ACC112 (cell line): ENCODE data around the gene ANKRD11.
"Not testable (repeated sequence)": the region's sequence is repeated elsewhere in the genome, so short reads cannot be mapped to it uniquely, and the experiment has no call there.

Experiments used
- H2AFZ ChIP-seq: fragments of 200-600 bp; sonication (generic); one replicate; pipeline ENCODE4 v1.6.0; 2017; ENCODE audit warnings: antibody characterized with exemption, low read length; ENCODE audit not compliant: unreplicated experiment
- H3K27ac ChIP-seq: fragments of 200-600 bp; sonication (generic); 2 replicates; pipeline ENCODE4 v1.5.1; 2014; ENCODE audit warnings: low read depth, mild to moderate bottlenecking, antibody characterized with exemption, low read length, moderate library complexity
- H3K27me3 ChIP-seq: fragments of 200-600 bp; sonication (generic); 2 replicates; pipeline ENCODE4 v1.6.1; 2014; ENCODE audit warnings: mild to moderate bottlenecking, antibody characterized with exemption, low read length, moderate library complexity, mixed read lengths; ENCODE audit not compliant: insufficient read depth
- H3K36me3 ChIP-seq: fragments of 200-600 bp; sonication (generic); 2 replicates; pipeline ENCODE4 v1.6.1; 2016; ENCODE audit warnings: mild to moderate bottlenecking, antibody characterized with exemption, low read length, moderate library complexity, mixed read lengths; ENCODE audit not compliant: insufficient read depth
- H3K4me1 ChIP-seq: fragments of 200-600 bp; sonication (generic); one replicate; pipeline ENCODE4 v1.6.1; 2016; ENCODE audit warnings: low read length, mixed read lengths; ENCODE audit not compliant: insufficient read depth, unreplicated experiment, control insufficient read depth
- H3K4me3 ChIP-seq: fragments of 200-600 bp; sonication (generic); 2 replicates; pipeline ENCODE4 v1.5.1; 2014; ENCODE audit warnings: mild to moderate bottlenecking, low read depth, low read length
- H3K79me2 ChIP-seq: fragments of 200-600 bp; sonication (generic); one replicate; pipeline ENCODE4 v1.6.0; 2016; ENCODE audit warnings: low read length; ENCODE audit not compliant: control insufficient read depth, unreplicated experiment, insufficient read depth

Gene ANKRD11

DNA sequence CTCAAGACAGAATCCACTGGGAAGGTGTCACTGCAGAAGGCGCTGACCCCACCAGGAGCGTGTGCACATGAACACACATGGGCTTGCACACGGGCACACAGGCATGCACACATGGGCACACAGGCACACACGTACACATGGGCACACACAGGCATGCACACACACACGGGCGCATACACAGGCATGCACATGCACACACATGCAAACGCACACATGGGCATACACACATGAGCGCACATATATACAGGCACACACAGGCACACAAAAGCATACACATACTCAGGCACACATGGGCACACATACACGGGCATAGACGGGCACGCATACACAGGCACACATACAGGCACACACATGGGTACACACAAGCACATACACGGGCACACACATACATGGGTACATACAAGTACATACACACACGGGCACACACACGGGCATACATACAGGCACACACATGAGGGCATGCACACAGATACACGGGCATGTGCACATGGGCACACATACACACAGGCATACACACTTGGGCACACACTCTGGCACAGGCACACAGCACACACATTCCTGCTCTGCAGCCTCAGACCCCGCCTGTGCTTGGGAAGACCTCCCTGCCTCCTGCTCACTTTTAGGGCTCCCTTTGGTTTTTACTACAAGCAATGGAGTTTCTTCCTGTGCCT is 186.0 kb downstream of the ANKRD11 start:
- Histone ChIP-seq H3K4me3 (no peak overlapping the region), H3K27me3 (no peaks in the 10 kb centered on the region), H3K27ac (0 out of 2 replicates have a peak overlapping the region, but pooled peaks have one; percentile 100), H2AFZ (no peak overlapping the region), H3K79me2 (peaks cover 51% of the 10 kb centered on the region), H3K36me3 (peaks cover 28% of the 10 kb centered on the region; the same call in 1 of the 2 replicates), H3K4me1 (peaks cover 25% of the 10 kb centered on the region)

DNA sequence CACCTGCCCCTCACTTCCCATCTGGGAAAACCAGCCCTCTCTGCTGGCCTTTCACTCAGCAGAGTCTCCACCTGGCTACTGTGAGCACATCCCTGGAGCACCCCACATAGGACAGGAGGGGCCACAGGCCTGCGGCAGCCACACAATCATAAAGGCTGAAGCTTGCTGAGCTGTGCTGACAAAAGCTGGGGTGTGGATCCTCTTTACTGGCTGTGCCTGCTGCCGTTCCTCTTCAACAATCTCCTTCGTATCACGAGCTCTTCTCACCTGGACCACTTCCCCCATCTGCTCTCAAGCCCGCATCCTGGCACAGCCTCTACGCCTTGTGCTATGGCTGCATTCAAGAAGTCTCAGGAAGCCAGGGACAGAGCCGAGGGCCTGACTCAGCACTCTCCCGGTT is 186.7 kb downstream of the ANKRD11 start:
- Histone ChIP-seq H3K36me3 (peaks cover 24% of the 10 kb centered on the region; the same call in 1 of the 2 replicates), H3K4me3 (no peak overlapping the region), H3K4me1 (peaks cover 25% of the 10 kb centered on the region), H3K27me3 (no peaks in the 10 kb centered on the region), H2AFZ (no peak overlapping the region), H3K79me2 (peaks cover 50% of the 10 kb centered on the region), H3K27ac (peak overlapping the region; percentile 100; the same call in 1 of the 2 replicates)

DNA sequence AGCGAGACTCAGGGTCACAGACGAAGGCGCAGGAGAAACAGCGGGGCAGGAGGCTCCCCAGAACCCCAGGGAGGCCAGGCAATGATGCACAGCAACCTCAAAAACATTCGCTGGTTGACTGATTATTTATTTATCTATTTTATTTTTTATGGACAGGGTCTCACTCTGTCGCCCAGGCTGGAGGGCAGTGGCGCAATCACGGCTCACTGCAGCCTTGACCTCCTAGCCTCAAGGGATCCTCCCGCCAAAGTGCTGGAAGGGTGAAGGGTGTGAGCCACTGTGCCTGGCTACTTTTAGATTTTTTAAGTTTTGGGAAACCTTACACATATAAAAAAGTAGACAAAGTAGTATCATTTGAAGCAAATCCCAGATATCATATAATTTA is 189.4 kb downstream of the ANKRD11 start:
- no peak overlapping the region for H2AFZ ChIP-seq
- H3K4me1 ChIP-seq, result peaks cover 25% of the 10 kb centered on the region
- H3K27ac ChIP-seq, result peak overlapping the region; percentile 100
- H3K79me2 ChIP-seq, result peaks cover 56% of the 10 kb centered on the region
- no peaks in the 10 kb centered on the region for H3K27me3 ChIP-seq
- H3K36me3 ChIP-seq, result peaks cover 22% of the 10 kb centered on the region; the same call in 1 of the 2 replicates
- H3K4me3 ChIP-seq, result no peak overlapping the region

DNA sequence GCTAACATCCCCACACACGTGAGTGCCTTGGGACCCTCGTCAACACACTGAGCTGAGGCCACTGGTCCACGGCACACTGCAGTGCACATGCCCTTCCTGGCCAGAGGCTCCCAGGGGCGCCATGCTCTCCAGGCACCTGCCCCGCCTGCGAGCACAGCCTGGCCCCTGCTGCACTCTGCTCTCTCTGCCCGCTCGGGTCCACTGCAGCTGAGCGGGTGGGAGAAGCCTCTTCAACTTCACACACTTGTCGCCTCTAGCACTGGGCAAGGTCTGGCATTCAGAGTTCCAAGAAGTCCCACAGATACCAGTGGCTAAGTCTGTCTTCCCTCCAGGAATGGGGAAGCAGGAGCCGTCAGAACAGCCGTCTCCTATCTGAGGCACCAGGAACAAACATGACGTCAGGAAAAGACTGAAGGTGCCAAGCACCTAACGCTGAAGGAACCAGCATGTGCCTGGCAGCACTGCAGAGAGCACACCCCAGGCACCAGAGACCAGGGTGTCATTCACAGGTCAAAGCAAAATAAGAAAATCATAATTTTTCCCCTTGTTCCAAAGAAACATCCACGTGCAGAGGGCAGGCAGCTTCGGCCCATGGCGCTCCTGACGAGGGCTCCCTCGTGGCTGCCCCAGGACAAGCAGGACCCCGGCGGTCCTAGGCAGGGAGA is 189.9 kb downstream of the ANKRD11 start:
- Histone ChIP-seq H3K4me1 (peaks cover 25% of the 10 kb centered on the region), H3K27me3 (no peaks in the 10 kb centered on the region), H3K27ac (peak overlapping the region; percentile 100), H2AFZ (no peak overlapping the region), H3K4me3 (no peak overlapping the region), H3K79me2 (peaks cover 58% of the 10 kb centered on the region), H3K36me3 (peaks cover 22% of the 10 kb centered on the region; the same call in 1 of the 2 replicates)

DNA sequence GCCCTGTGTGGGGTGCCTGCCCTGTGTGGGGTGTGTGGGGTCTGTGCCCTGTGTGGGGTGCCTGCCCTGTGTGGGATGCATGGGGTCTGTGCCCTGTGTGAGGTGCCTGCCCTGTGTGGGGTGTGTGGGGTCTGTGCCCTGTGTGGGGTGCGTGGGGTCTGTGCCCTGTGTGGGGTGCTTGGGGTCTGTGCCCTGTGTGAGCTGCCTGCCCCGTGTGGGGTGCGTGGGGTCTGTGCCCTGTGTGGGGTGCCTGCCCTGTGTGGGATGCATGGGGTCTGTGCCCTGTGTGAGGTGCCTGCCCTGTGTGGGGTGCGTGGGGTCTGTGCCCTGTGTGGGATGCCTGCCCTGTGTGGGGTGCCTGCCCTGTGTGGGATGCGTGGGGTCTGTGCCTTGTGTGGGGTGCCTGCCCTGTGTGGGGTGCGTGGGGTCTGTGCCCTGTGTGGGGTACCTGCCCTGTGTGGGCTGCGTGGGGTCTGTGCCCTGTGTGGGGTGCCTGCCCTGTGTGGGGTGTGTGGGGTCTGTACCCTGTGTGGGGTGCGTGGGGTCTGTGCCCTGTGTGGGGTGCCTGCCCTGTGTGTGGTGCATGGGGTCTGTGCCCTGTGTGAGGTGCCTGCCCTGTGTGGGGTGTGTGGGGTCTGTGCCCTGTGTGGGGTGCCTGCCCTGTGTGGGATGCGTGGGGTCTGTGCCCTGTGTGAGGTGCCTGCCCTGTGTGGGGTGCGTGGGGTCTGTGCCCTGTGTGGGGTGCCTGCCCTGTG is 190.8 kb downstream of the ANKRD11 start:
- Histone ChIP-seq H3K79me2 (peaks cover 66% of the 10 kb centered on the region), H3K27ac (peak overlapping the region; percentile 100; the same call in 1 of the 2 replicates), H3K4me1 (peaks cover 25% of the 10 kb centered on the region), H3K36me3 (peaks cover 15% of the 10 kb centered on the region; the same call in 1 of the 2 replicates)
- not testable (repeated sequence) for H3K27me3 ChIP-seq, H3K4me3 ChIP-seq, H2AFZ ChIP-seq

DNA sequence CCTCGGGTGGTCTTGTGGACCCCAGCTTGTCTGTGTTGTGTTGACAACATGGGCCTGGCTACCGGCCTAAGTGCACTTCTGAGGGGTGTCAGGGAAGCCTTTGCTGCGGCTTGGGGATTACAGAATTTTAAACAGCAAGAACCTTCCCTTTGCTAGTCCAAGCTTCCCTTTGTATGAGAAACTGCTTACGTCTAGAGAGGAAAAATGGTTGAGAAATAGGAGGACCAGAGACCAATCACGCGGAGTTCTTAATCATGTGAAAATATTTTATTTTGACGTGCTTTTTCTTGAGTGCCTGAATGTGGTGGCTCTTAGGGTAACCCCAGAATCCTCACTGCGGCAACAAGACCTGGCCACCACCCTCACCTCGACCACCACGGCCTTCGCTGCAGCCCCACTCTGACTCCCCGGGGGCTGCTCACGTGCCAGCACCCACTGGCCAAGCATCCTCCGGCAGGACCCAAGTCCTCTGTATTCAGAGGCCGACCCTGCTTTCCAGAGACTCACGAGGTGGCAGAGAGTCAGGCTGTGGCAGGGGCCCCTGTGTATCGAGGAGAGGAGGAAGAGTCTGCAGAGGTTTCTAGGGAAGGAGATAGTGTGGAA is 191.6 kb downstream of the ANKRD11 start:
- H3K4me3 ChIP-seq, result no peak overlapping the region
- H3K27me3 ChIP-seq, result no peaks in the 10 kb centered on the region
- H3K79me2 ChIP-seq, result peaks cover 70% of the 10 kb centered on the region
- H3K27ac ChIP-seq, result no peak overlapping the region
- peaks cover 25% of the 10 kb centered on the region for H3K4me1 ChIP-seq
- peaks cover 15% of the 10 kb centered on the region; the same call in 1 of the 2 replicates for H3K36me3 ChIP-seq
- no peak overlapping the region for H2AFZ ChIP-seq

DNA sequence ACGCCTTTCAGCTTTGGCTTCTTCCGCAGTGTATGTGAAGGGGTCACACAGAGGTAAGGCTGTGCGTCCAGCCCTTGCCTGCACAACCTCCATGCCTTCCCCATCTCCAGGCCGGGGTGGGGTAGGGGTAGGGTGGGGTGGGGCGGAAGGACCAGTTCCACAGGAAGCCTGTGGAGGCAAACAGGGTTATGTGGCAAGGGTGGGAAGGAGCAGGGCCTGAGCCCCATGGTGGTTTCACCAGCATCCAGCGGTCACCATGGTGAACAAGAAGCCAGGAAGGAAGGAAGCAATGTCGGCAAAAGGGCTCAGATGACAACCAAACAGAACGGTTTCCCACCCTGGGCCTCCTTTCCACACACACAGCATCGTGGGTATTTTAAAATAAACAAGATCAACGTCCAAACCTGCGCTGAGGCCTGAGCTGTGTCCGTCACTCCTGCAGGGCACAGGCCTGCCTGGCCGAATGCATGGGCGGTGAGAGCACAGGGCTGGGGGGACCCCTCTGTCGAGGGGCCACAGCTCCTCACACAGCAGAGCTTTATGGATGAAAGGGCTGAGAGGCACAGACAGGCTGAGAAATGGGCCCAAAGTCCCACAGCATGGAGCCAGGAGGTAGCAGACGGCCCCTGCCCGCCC is 192.3 kb downstream of the ANKRD11 start:
- no peak overlapping the region for H3K27ac ChIP-seq
- H3K4me3 ChIP-seq, result no peak overlapping the region
- H3K36me3 ChIP-seq, result peaks cover 10% of the 10 kb centered on the region; the same call in 1 of the 2 replicates
- H3K4me1 ChIP-seq, result peaks cover 25% of the 10 kb centered on the region
- H3K27me3 ChIP-seq, result no peaks in the 10 kb centered on the region
- H3K79me2 ChIP-seq, result peaks cover 70% of the 10 kb centered on the region
- no peak overlapping the region for H2AFZ ChIP-seq

DNA sequence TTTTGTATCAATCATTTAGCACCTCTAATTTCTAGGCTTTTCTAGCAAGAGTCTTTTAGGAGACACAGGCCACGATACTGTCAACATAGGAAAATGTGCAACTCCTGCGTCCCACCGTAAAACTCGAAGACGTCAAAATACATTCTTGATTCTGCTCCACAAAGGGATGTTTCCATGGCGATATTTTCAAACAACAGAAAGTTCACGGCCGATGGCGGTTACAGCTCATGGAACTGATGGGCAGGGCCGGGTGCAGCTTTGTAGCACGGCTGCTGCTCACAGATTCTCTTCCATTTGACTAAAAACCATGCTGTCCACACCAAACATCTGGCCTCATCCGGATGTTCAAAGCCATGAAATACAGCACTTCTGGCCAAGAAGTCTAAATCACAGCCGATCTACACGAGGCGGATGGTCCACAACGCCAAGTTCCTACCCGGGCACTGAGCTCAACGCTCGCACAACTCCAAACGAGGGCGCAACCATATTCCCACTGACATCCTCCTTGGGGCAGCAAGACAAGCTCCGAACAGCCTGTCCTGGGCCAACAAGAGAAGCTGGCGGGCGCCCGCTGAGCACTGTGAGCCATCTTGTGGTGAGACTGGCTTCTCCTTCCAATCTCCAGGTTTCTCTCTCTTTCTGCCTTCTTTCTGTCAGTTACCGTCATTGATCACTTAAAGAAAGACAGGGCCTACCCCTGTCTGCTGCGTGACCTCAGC is 193.0 kb downstream of the ANKRD11 start:
- peaks cover 71% of the 10 kb centered on the region for H3K79me2 ChIP-seq
- peaks cover 5% of the 10 kb centered on the region; the same call in 1 of the 2 replicates for H3K36me3 ChIP-seq
- no peak overlapping the region for H2AFZ ChIP-seq
- no peaks in the 10 kb centered on the region for H3K27me3 ChIP-seq
- no peak overlapping the region for H3K27ac ChIP-seq
- no peak overlapping the region for H3K4me3 ChIP-seq
- peaks cover 18% of the 10 kb centered on the region for H3K4me1 ChIP-seq

DNA sequence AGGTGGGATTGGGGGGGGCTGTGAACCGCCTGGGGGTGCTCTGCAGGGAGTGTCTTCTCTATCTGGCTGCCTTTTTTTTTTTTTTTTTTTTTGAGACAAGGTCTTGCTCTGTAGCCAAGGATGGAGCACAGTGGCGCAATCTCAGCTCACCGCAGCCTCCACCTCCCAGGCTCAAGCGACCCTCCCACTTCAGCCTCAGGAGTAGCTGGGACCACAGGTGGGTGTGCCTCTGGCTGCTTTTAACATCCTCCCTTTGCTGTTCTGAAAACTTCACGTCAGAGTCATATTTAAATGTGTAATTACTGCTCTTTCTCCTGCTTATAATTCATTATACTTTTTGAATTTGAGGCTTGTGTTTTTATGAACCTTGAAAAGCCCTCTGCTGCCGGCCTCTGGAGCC is 194.4 kb downstream of the ANKRD11 start:
- Histone ChIP-seq H2AFZ (no peak overlapping the region), H3K36me3 (peaks cover 5% of the 10 kb centered on the region; the same call in 1 of the 2 replicates), H3K4me1 (peaks cover 8% of the 10 kb centered on the region), H3K27me3 (no peaks in the 10 kb centered on the region), H3K4me3 (no peak overlapping the region), H3K27ac (no peak overlapping the region), H3K79me2 (peaks cover 77% of the 10 kb centered on the region)
